Panc1 (cell line): ENCODE results near the gene EIF4ENIF1. TPM values are rescaled to one million over a fixed set of nuclear protein-coding genes. Genes with fewer than 3 reads are reported as not detected.

Experiments used
- ATAC-seq: fragments of 200-7000 bp; cut with Tn5 transposase; 2 replicates; pipeline ENCODE4 v1.9.1; 2020; ENCODE audit warnings: mild to moderate bottlenecking, moderate library complexity
- BruUV-seq: library from RNA; stranded (reverse); fragments of 400-500 nt; replicated peaks from 2 replicates; lab custom pipeline; 2021; lab: Mats Ljungman, UMichigan
- CTCF ChIA-PET: fragments of 300-600 bp; sonication (Branson Sonifier 250); formaldehyde crosslinking; loops from one replicate; lab custom pipeline; 2022; ENCODE audit warnings: antibody characterized with exemption; lab: Charles Lee
- POLR2A ChIA-PET: fragments of 300-600 bp; sonication (Branson Sonifier 250); formaldehyde crosslinking; loops from one replicate; lab custom pipeline; 2022; ENCODE audit warnings: antibody characterized with exemption; lab: Charles Lee
- DNase-seq: peaks from one replicate; pipeline ENCODE4 v3.0.0-alpha.2; 2010; ENCODE audit warnings: low read depth, low spot score
- H3K27ac ChIP-seq: 2 replicates; pipeline ENCODE4 v1.5.1; 2011; ENCODE audit warnings: mild to moderate bottlenecking, low read length, inconsistent platforms
- H3K27me3 ChIP-seq: fragments of 200-500 bp; sonication (Bioruptor generic); 2 replicates; pipeline ENCODE4 v1.6.0; 2014; ENCODE audit warnings: low read length, inconsistent platforms; ENCODE audit not compliant: control insufficient read depth, insufficient read depth
- H3K36me3 ChIP-seq: fragments of 200-500 bp; sonication (Bioruptor generic); 2 replicates; pipeline ENCODE4 v1.5.1; 2014; ENCODE audit warnings: inconsistent platforms, mild to moderate bottlenecking, low read length, moderate library complexity; ENCODE audit not compliant: control insufficient read depth, insufficient read depth
- H3K4me1 ChIP-seq: 2 replicates; pipeline ENCODE4 v1.5.1; 2011; ENCODE audit warnings: inconsistent platforms, mild to moderate bottlenecking, low read length, moderate library complexity; ENCODE audit not compliant: control insufficient read depth, insufficient read depth
- H3K4me3 ChIP-seq, 2 experiments: 2 replicates each; pipeline ENCODE4 v1.5.1; 2011 to 2012; ENCODE audit warnings: low read depth in 2 of 2, low read length in 2 of 2, mild to moderate bottlenecking in 2 of 2, inconsistent platforms in 1 of 2, moderate library complexity in 1 of 2
- H3K9me3 ChIP-seq: fragments of 200-500 bp; sonication (Bioruptor generic); 2 replicates; pipeline ENCODE4 v1.5.1; 2014; ENCODE audit warnings: low read depth, mild to moderate bottlenecking, inconsistent platforms, low read length, moderate library complexity; ENCODE audit not compliant: control insufficient read depth, insufficient read depth
- POLR2AphosphoS5 ChIP-seq: IDR thresholded peaks from 2 replicates; pipeline ENCODE4 v1.6.1; 2012; ENCODE audit warnings: mild to moderate bottlenecking, low read depth, low read length, moderate library complexity
- SIN3A ChIP-seq: IDR thresholded peaks from 2 replicates; pipeline ENCODE4 v1.6.1; 2012; ENCODE audit warnings: low read depth, mild to moderate bottlenecking, low read length, moderate library complexity, borderline replicate concordance; ENCODE audit not compliant: insufficient read depth
- TCF7L2 ChIP-seq: IDR thresholded peaks from 2 replicates; pipeline ENCODE4 v1.6.1; 2011; ENCODE audit warnings: mild to moderate bottlenecking, low read depth, low read length, inconsistent platforms
- in situ Hi-C: cut with HindIII; loops from 2 replicates; pipeline ENCODE4 v1.10.0; 2016; ENCODE audit warnings: low sequenced_read_pairs, low pct_unique_long_range_greater_than_20kb
- intact Hi-C: fragments of 100-400 bp; cut with micrococcal nuclease; formaldehyde crosslinking; loops from one replicate; pipeline ENCODE4 v1.10.0; 2022; ENCODE audit not compliant: unreplicated experiment
- total RNA-seq: library from RNA; stranded (reverse); gene quantifications from one replicate; pipeline ENCODE4 v1.2.1, GENCODE V29; 2021; ENCODE audit not compliant: unreplicated experiment
- TF ChIP-seq, protein P1 (sequence below): fragments of 450-650 bp; IDR thresholded peaks from 2 replicates; pipeline ENCODE4 v1.5.1; 2017; ENCODE audit warnings: mild to moderate bottlenecking
- TF ChIP-seq, protein P2 (sequence below), 2 experiments: IDR thresholded peaks; 2 replicates each; pipeline ENCODE4 v1.6.1; 2011 to 2012; ENCODE audit warnings: low read depth in 2 of 2, control low read depth in 1 of 2, low read length in 1 of 2, mild to moderate bottlenecking in 1 of 2, moderate library complexity in 1 of 2; ENCODE audit not compliant: insufficient read depth in 1 of 2

The EIF4ENIF1 gene
- total RNA-seq, 1 experiment from 2014 or later: 23.3 TPM

GRCh38 chr22:31537019-31537535, 47.4 kb upstream of the EIF4ENIF1 start:
- H3K27me3 ChIP-seq: no peaks in the 10 kb centered on the region
- DNase-seq (no peak), ATAC-seq (no peak)
- no TSS peak for BruUV-seq
- H3K4me1 ChIP-seq: no peaks in the 10 kb centered on the region
- ChIA-PET CTCF (no interaction called here), POLR2A (no interaction called here)
- H3K4me3 ChIP-seq: no peak overlapping the region
- TF ChIP-seq, protein P1, sequence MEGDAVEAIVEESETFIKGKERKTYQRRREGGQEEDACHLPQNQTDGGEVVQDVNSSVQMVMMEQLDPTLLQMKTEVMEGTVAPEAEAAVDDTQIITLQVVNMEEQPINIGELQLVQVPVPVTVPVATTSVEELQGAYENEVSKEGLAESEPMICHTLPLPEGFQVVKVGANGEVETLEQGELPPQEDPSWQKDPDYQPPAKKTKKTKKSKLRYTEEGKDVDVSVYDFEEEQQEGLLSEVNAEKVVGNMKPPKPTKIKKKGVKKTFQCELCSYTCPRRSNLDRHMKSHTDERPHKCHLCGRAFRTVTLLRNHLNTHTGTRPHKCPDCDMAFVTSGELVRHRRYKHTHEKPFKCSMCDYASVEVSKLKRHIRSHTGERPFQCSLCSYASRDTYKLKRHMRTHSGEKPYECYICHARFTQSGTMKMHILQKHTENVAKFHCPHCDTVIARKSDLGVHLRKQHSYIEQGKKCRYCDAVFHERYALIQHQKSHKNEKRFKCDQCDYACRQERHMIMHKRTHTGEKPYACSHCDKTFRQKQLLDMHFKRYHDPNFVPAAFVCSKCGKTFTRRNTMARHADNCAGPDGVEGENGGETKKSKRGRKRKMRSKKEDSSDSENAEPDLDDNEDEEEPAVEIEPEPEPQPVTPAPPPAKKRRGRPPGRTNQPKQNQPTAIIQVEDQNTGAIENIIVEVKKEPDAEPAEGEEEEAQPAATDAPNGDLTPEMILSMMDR: no peak
- no peak for TF ChIP-seq POLR2AphosphoS5
- TF ChIP-seq, protein P2, sequence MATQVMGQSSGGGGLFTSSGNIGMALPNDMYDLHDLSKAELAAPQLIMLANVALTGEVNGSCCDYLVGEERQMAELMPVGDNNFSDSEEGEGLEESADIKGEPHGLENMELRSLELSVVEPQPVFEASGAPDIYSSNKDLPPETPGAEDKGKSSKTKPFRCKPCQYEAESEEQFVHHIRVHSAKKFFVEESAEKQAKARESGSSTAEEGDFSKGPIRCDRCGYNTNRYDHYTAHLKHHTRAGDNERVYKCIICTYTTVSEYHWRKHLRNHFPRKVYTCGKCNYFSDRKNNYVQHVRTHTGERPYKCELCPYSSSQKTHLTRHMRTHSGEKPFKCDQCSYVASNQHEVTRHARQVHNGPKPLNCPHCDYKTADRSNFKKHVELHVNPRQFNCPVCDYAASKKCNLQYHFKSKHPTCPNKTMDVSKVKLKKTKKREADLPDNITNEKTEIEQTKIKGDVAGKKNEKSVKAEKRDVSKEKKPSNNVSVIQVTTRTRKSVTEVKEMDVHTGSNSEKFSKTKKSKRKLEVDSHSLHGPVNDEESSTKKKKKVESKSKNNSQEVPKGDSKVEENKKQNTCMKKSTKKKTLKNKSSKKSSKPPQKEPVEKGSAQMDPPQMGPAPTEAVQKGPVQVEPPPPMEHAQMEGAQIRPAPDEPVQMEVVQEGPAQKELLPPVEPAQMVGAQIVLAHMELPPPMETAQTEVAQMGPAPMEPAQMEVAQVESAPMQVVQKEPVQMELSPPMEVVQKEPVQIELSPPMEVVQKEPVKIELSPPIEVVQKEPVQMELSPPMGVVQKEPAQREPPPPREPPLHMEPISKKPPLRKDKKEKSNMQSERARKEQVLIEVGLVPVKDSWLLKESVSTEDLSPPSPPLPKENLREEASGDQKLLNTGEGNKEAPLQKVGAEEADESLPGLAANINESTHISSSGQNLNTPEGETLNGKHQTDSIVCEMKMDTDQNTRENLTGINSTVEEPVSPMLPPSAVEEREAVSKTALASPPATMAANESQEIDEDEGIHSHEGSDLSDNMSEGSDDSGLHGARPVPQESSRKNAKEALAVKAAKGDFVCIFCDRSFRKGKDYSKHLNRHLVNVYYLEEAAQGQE (IDR thresholded peaks at IDR 0.05; ENCODE audit: insufficient read depth in 1 of 2, low read depth in 2 of 2, low read length in 1 of 2): no peak
- intact Hi-C loops: no loop called here
- no peaks in the 10 kb centered on the region for H3K9me3 ChIP-seq
- no peaks in the 10 kb centered on the region for H3K36me3 ChIP-seq
- in situ Hi-C loops: no loop called here
- H3K27ac ChIP-seq: no peak overlapping the region

- ChIA-PET POLR2A (no interaction called here), CTCF (no interaction called here)
- no TSS peak for BruUV-seq
- H3K27ac ChIP-seq: no peak overlapping the region
- no peaks in the 10 kb centered on the region for H3K4me1 ChIP-seq
- H3K9me3 ChIP-seq: no peaks in the 10 kb centered on the region
- no peaks in the 10 kb centered on the region for H3K27me3 ChIP-seq
- intact Hi-C loops (no loop called here), in situ Hi-C loops (no loop called here)
- ATAC-seq: no peak
- no peak overlapping the region for H3K4me3 ChIP-seq
- no peaks in the 10 kb centered on the region for H3K36me3 ChIP-seq
- no peak for DNase-seq
- TF ChIP-seq POLR2AphosphoS5 (no peak), TCF7L2 (no peak), SIN3A (no peak)
- TF ChIP-seq, protein P2 (IDR thresholded peaks at IDR 0.05; ENCODE audit: insufficient read depth in 1 of 2, low read depth in 2 of 2, low read length in 1 of 2): no peak
- TF ChIP-seq, protein P1: no peak
Observed at GRCh38 chr22:31533374-31533773, 43.7 kb upstream of the EIF4ENIF1 start.
